ENCODE data around the gene GALNT11. TPM values are rescaled to one million over a fixed set of nuclear protein-coding genes. Genes with fewer than 3 reads are reported as not detected.

The GALNT11 gene
- total RNA-seq, 1 donor = 45.3 TPM

DNA sequence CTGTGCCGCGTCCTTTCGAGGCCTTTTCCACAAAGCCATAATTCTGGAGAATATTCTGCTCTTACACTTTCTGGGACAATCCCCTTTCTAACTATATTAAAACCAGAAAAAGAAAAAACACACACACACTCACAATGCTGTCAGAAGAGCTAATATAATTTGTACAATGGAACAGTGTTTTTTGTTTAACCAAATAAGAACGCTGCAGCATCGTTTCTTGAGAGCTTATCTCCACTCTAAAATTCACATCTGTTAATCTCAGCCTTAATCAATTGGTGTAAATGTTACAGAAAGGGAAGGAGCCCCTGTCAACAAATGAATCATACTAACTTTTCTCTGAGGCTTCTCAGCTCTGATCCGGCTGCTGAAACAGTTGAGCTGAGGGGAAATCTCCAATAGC, 123.9 kb downstream of the GALNT11 start:
- DNase-seq (ENCODE audit: low read depth) = no peak
- H3K4me3 ChIP-seq (ENCODE audit: low read depth, low read length) = no peak overlapping the region
- TF ChIP-seq, protein P1, sequence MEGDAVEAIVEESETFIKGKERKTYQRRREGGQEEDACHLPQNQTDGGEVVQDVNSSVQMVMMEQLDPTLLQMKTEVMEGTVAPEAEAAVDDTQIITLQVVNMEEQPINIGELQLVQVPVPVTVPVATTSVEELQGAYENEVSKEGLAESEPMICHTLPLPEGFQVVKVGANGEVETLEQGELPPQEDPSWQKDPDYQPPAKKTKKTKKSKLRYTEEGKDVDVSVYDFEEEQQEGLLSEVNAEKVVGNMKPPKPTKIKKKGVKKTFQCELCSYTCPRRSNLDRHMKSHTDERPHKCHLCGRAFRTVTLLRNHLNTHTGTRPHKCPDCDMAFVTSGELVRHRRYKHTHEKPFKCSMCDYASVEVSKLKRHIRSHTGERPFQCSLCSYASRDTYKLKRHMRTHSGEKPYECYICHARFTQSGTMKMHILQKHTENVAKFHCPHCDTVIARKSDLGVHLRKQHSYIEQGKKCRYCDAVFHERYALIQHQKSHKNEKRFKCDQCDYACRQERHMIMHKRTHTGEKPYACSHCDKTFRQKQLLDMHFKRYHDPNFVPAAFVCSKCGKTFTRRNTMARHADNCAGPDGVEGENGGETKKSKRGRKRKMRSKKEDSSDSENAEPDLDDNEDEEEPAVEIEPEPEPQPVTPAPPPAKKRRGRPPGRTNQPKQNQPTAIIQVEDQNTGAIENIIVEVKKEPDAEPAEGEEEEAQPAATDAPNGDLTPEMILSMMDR (IDR thresholded peaks at IDR 0.05; ENCODE audit: insufficient read depth, low read depth, low read length) = no peak

DNA sequence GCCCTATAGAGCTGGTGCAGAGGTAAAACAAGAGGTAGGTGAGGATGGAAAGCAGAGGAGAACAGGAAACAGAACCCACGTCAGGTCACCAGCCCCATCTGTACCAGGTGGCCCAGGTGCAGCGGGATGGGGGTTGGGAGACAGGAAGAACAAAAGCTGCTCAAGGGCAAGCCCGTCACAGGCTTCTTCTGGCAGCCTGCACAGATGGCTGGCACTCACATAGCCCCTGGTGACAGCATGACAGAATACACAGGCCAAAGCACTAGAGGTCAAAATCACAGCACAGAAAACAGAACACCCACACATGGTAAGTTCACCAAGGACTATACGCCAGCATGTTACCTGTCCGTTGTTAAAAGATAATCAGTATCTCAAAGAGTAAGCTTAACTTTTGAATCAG, 126.8 kb downstream of the GALNT11 start:
- TF ChIP-seq, protein P1 (IDR thresholded peaks at IDR 0.05; ENCODE audit: insufficient read depth, low read depth, low read length) = no peak
- DNase-seq (ENCODE audit: low read depth) = no peak
- no peak overlapping the region for H3K4me3 ChIP-seq (ENCODE audit: low read depth, low read length)

DNA sequence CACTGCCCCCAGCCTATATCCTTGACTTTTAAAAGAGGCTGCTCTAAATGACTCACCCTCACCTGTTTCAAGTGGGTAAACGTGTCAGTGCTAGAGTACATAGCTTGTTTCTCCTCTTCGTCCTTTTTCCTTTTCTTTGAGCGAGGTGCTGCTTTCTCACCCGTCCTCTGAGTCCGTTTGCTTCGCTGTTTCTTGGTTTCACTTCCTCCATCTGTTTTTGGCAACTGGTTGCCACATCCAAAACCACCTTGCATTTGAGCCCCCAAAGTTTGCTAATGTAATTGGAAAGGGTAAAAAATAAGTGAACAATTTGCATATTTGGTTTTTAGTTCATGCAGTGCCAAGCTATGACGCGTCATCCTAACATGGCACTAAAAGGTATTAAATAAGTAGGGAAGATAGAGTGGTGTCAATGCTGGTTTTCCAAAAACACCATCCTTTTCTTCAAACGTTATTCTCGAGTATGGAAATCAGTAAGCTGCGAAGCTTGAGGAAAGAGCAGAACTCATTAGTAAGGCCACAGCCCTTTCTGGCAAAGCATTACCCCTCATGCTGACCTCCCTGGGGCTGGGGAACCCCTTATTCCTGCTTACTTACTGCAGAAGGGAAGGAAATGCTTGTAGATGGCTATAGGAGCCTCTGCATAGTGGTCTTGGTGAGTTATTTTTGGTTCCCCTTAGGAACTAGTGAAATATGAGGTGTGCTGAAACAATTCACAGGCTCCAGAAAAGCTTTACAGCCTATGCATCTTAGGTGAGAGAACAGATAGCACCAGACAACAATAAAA, 133.5 kb downstream of the GALNT11 start:
- no peak overlapping the region for H3K4me3 ChIP-seq (ENCODE audit: low read depth, low read length)
- no peak for DNase-seq (ENCODE audit: low read depth)
- TF ChIP-seq, protein P1 (IDR thresholded peaks at IDR 0.05; ENCODE audit: insufficient read depth, low read depth, low read length) = no peak

DNA sequence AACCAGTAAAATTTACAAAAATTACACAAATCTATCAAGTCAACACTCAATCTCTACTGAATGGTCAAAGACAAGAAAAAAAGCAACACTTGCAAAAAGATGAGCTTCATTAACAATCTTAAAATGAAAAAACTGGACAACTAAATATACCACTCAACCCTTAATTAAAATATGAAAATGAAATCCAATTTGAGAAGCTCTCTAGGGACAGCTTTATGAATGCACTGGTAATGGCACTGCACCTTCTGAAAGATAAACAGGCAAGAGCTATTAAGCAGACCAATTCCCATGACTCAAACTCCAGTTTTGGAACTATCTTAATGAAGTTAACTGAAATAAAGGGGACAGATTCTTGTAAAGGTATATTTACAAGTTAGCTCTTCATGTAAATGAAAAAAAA, 135.7 kb downstream of the GALNT11 start:
- TF ChIP-seq, protein P1 (IDR thresholded peaks at IDR 0.05; ENCODE audit: insufficient read depth, low read depth, low read length) = no peak
- no peak for DNase-seq (ENCODE audit: low read depth)
- no peak overlapping the region for H3K4me3 ChIP-seq (ENCODE audit: low read depth, low read length)

DNA sequence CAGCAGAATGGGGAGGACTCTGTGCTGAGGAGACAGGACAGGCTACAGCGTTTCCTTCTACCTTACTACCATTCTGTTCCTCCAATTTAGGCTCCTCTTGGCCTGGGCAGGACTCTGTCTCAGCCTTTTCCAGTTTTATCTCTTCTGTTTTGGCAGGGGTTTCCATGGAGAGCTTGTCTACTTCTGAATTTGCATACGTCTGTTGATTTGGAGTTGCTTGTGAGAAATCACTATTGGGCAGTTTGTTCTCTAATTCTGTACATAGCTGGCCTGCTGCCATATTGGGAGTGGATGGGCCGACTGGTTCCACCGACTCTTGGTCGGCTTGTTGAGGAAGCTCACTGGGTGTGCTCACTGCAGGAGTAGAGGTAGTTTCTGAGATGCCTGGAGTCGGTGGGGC, 136.8 kb downstream of the GALNT11 start:
- no peak overlapping the region for H3K4me3 ChIP-seq (ENCODE audit: low read depth, low read length)
- TF ChIP-seq, protein P1 (IDR thresholded peaks at IDR 0.05; ENCODE audit: insufficient read depth, low read depth, low read length) = no peak
- no peak for DNase-seq (ENCODE audit: low read depth)

Small RNA genes within 50 kb of the gene (small RNA-seq; reads per million reads assigned to genes)
- gene RF00017 = not detected

Other genes with a start within 250 kb of the GALNT11 start
- gene PRKAG2, start 148.6 kb upstream of the GALNT11 start, total RNA-seq = 21.2 and 27.7 TPM in 2 replicates
- gene GALNTL5, start 69.2 kb upstream of the GALNT11 start, total RNA-seq = not detected in 2 replicates

Data from fibroblast of villous mesenchyme (primary cell).